ENCODE measurements around the gene SLC13A2.

DNA sequence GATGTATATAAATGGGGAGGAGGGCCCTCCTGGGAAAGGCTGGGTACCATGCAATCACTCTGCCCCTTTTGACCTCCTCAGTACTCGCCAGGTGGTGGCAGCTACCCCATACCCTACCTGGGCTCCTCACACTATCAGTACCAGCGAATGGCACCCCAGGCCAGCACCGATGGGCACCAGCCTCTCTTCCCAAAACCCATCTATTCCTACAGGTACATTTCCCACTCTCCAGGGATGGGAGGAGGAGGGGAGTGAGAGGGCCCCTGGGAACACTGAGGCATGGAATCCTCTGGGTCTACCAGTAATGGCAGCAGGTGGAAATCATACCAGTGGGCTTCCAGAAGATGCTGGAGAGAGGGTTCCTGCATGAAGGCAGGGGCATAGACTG, 55.6 kb downstream of the SLC13A2 start:
- TF ChIP-seq, protein P1, sequence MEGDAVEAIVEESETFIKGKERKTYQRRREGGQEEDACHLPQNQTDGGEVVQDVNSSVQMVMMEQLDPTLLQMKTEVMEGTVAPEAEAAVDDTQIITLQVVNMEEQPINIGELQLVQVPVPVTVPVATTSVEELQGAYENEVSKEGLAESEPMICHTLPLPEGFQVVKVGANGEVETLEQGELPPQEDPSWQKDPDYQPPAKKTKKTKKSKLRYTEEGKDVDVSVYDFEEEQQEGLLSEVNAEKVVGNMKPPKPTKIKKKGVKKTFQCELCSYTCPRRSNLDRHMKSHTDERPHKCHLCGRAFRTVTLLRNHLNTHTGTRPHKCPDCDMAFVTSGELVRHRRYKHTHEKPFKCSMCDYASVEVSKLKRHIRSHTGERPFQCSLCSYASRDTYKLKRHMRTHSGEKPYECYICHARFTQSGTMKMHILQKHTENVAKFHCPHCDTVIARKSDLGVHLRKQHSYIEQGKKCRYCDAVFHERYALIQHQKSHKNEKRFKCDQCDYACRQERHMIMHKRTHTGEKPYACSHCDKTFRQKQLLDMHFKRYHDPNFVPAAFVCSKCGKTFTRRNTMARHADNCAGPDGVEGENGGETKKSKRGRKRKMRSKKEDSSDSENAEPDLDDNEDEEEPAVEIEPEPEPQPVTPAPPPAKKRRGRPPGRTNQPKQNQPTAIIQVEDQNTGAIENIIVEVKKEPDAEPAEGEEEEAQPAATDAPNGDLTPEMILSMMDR (IDR thresholded peaks at IDR 0.05): no peak
- no peak for TF ChIP-seq POLR2A (IDR thresholded peaks at IDR 0.05)
